OCI-LY7 (cell line): Measurements from ENCODE around the gene EPS15. TPM values are rescaled to one million over a fixed set of nuclear protein-coding genes. Genes with fewer than 3 reads are reported as not detected.

Source experiments
- BruUV-seq: library from RNA; stranded (reverse); fragments of 400-500 nt; replicated peaks from 2 replicates; lab custom pipeline; 2021; lab: Mats Ljungman, UMichigan
- CTCF ChIA-PET: fragments of 300-600 bp; sonication (Branson Sonifier 250); formaldehyde crosslinking; loops from one replicate; lab custom pipeline; 2022; ENCODE audit warnings: antibody characterized with exemption; ENCODE audit not compliant: unreplicated experiment; lab: Charles Lee
- POLR2A ChIA-PET: fragments of 300-600 bp; sonication (Branson Sonifier 250); formaldehyde crosslinking; loops from one replicate; lab custom pipeline; 2022; ENCODE audit warnings: antibody characterized with exemption; lab: Charles Lee
- DNase-seq: peaks from one replicate; pipeline ENCODE4 v3.0.0-alpha.2; 2015; ENCODE audit warnings: low spot score
- H2AFZ ChIP-seq: fragments of 200-600 bp; sonication (generic), shearing (Covaris generic); 2 replicates; pipeline ENCODE4 v1.6.1; 2014; ENCODE audit warnings: mild to moderate bottlenecking, antibody characterized with exemption, low read length, moderate library complexity
- H3K27ac ChIP-seq: fragments of 200-600 bp; sonication (generic); 2 replicates; pipeline ENCODE4 v1.5.1; 2014; ENCODE audit warnings: mixed run types, low read depth, mild to moderate bottlenecking, moderate library complexity, low read length, inconsistent platforms; ENCODE audit not compliant: poor library complexity, severe bottlenecking
- H3K36me3 ChIP-seq: fragments of 200-600 bp; sonication (generic); 2 replicates; pipeline ENCODE4 v1.6.1; 2014; ENCODE audit warnings: mild to moderate bottlenecking, antibody characterized with exemption, low read length, moderate library complexity, mixed read lengths; ENCODE audit not compliant: insufficient read depth
- H3K4me1 ChIP-seq: fragments of 200-600 bp; sonication (generic); 2 replicates; pipeline ENCODE4 v1.5.1; 2014; ENCODE audit warnings: mild to moderate bottlenecking, low read length; ENCODE audit not compliant: insufficient read depth, poor library complexity, severe bottlenecking
- H3K4me2 ChIP-seq: fragments of 200-600 bp; sonication (generic); 2 replicates; pipeline ENCODE4 v1.6.1; 2014; ENCODE audit warnings: mild to moderate bottlenecking, low read length
- H3K4me3 ChIP-seq: fragments of 200-600 bp; sonication (generic); 2 replicates; pipeline ENCODE4 v1.5.1; 2014; ENCODE audit warnings: mild to moderate bottlenecking, low read depth, low read length; ENCODE audit not compliant: poor library complexity, severe bottlenecking
- H3K79me2 ChIP-seq: fragments of 200-600 bp; sonication (generic); 2 replicates; pipeline ENCODE4 v1.6.1; 2016; ENCODE audit warnings: low read depth, mild to moderate bottlenecking, low read length, moderate library complexity, mixed read lengths; ENCODE audit not compliant: insufficient read depth
- H3K9me2 ChIP-seq: fragments of 200-600 bp; sonication (generic); 2 replicates; pipeline ENCODE4 v1.6.1; 2016; ENCODE audit warnings: mild to moderate bottlenecking, low read length, mixed read lengths; ENCODE audit not compliant: insufficient read depth
- H3K9me3 ChIP-seq: fragments of 200-600 bp; sonication (generic); 2 replicates; pipeline ENCODE4 v1.6.1; 2014; ENCODE audit warnings: mild to moderate bottlenecking, mixed run types, low read length, mixed read lengths
- H4K20me1 ChIP-seq: fragments of 200-600 bp; sonication (generic); 2 replicates; pipeline ENCODE4 v1.6.1; 2014; ENCODE audit warnings: mild to moderate bottlenecking, antibody characterized with exemption, low read length, moderate library complexity, mixed read lengths; ENCODE audit not compliant: insufficient read depth
- CTCF ChIP-seq: fragments of 200-600 bp; sonication (generic); conservative IDR thresholded peaks from 2 replicates; pipeline ENCODE4 v1.5.1; 2014; ENCODE audit warnings: mild to moderate bottlenecking, antibody characterized with exemption, low read length, moderate library complexity, mixed read lengths
- EZH2phosphoT487 ChIP-seq: fragments of 200-600 bp; sonication (generic); IDR thresholded peaks from 2 replicates; pipeline ENCODE4 v1.6.1; 2018; ENCODE audit warnings: low read depth, borderline replicate concordance, mild to moderate bottlenecking, mixed run types, antibody characterized with exemption, low read length, moderate library complexity, mixed read lengths
- intact Hi-C: fragments of 100-400 bp; cut with micrococcal nuclease; formaldehyde crosslinking; loops from one replicate; pipeline ENCODE4 v1.10.0; 2022; ENCODE audit not compliant: unreplicated experiment
- total RNA-seq, 2 experiments: library from RNA; depleted of rRNA in 1 of 2; stranded (reverse); fragments of >200 nt in 1 of 2; shearing (Covaris generic) in 1 of 2; gene quantifications; 2 replicates each; pipeline ENCODE4 v1.2.3, GENCODE V29; 2014 to 2022

Gene EPS15
- total RNA-seq, 2 experiments from 2014 or later = 23.8 to 73.2 TPM

- intact Hi-C loops = loop anchor here (5.0 kb wide), 1 partner anchor 36 kb away; no protein-coding TSS in a partner anchor
- TF ChIP-seq EZH2phosphoT487 = no peak
- no peak for TF ChIP-seq CTCF
- no peak for DNase-seq
- no TSS peak for BruUV-seq
- POLR2A ChIA-PET = interaction anchor here (0.6 to 1.2 kb wide), 4 partner anchors 11 to 52 kb away, joined by 3 read pairs; no protein-coding TSS in a partner anchor
- Histone ChIP-seq H3K9me3 (no peaks in the 10 kb centered on the region), H3K4me3 (no peak overlapping the region), H3K4me2 (no peak overlapping the region), H4K20me1 (no peaks in the 10 kb centered on the region), H3K36me3 (peaks cover 34% of the 10 kb centered on the region), H2AFZ (no peak overlapping the region), H3K9me2 (no peaks in the 10 kb centered on the region), H3K4me1 (no peaks in the 10 kb centered on the region), H3K79me2 (no peaks in the 10 kb centered on the region), H3K27ac (no peak overlapping the region)
- CTCF ChIA-PET = no interaction called here
Observed at GRCh38 chr1:51473331-51474115, 45.5 kb downstream of the EPS15 start.

- no TSS peak for BruUV-seq
- no peak for DNase-seq
- H3K9me3 ChIP-seq = no peaks in the 10 kb centered on the region
- no peaks in the 10 kb centered on the region for H3K79me2 ChIP-seq
- TF ChIP-seq EZH2phosphoT487 (no peak), CTCF (no peak)
- H4K20me1 ChIP-seq = no peaks in the 10 kb centered on the region
- peaks cover 42% of the 10 kb centered on the region for H3K36me3 ChIP-seq
- H3K4me3 ChIP-seq = no peak overlapping the region
- no peak overlapping the region for H2AFZ ChIP-seq
- ChIA-PET CTCF (no interaction called here), POLR2A (interaction anchor here (0.5 to 1.2 kb wide), 3 partner anchors 9 to 114 kb away, joined by 3 read pairs; no protein-coding TSS in a partner anchor)
- H3K4me2 ChIP-seq = no peak overlapping the region
- H3K27ac ChIP-seq = no peak overlapping the region
- H3K4me1 ChIP-seq = no peaks in the 10 kb centered on the region
- no peaks in the 10 kb centered on the region for H3K9me2 ChIP-seq
- intact Hi-C loops = loop anchor here (5.0 kb wide), 1 partner anchor 35 kb away; no protein-coding TSS in a partner anchor
Observed at GRCh38 chr1:51472359-51472758, 46.7 kb downstream of the EPS15 start.

GRCh38 chr1:51469518-51469917, 49.5 kb downstream of the EPS15 start:
- no peak overlapping the region for H2AFZ ChIP-seq
- intact Hi-C loops = no loop called here
- no peaks in the 10 kb centered on the region for H3K9me2 ChIP-seq
- no peak overlapping the region for H3K4me2 ChIP-seq
- H3K4me3 ChIP-seq = no peak overlapping the region
- no peak overlapping the region for H3K27ac ChIP-seq
- H3K36me3 ChIP-seq = peaks cover 49% of the 10 kb centered on the region
- no TSS peak for BruUV-seq
- H4K20me1 ChIP-seq = no peaks in the 10 kb centered on the region
- H3K79me2 ChIP-seq = no peaks in the 10 kb centered on the region
- H3K4me1 ChIP-seq = no peaks in the 10 kb centered on the region
- POLR2A ChIA-PET = interaction anchor here (0.7 kb wide), 1 partner anchor 24 kb away, joined by 3 read pairs; no protein-coding TSS in a partner anchor
- CTCF ChIA-PET = no interaction called here
- H3K9me3 ChIP-seq = no peaks in the 10 kb centered on the region
- TF ChIP-seq CTCF (no peak), EZH2phosphoT487 (no peak)
- DNase-seq = no peak
